Glomerular visceral epithelial cell (primary cell): ENCODE results near the gene SUMO4.

Experiments used
- DNase-seq: peaks from one replicate; pipeline ENCODE4 v3.0.0-alpha.2; 2016; ENCODE audit errors: extremely low spot score

The SUMO4 gene

GRCh38 chr6:149389509-149390297 lies 10.4 kb upstream of the SUMO4 start:
- no peak for DNase-seq

- no peak for DNase-seq
Measured at GRCh38 chr6:149392093-149392492, 8.0 kb upstream of the SUMO4 start.

- no peak for DNase-seq
Measured at GRCh38 chr6:149392535-149392934, 7.5 kb upstream of the SUMO4 start.

- no peak for DNase-seq
Measured at GRCh38 chr6:149393002-149393679, 6.9 kb upstream of the SUMO4 start.

GRCh38 chr6:149395185-149395584 lies 4.9 kb upstream of the SUMO4 start:
- no peak for DNase-seq

GRCh38 chr6:149397384-149397783 lies 2.7 kb upstream of the SUMO4 start:
- no peak for DNase-seq

GRCh38 chr6:149403534-149403933 lies 3.5 kb downstream of the SUMO4 start:
- DNase-seq, result no peak

- DNase-seq, result no peak
Measured at GRCh38 chr6:149405823-149406765, 6.0 kb downstream of the SUMO4 start.

- no peak for DNase-seq
Measured at GRCh38 chr6:149409617-149410016, 9.6 kb downstream of the SUMO4 start.

GRCh38 chr6:149410557-149410956 lies 10.5 kb downstream of the SUMO4 start:
- no peak for DNase-seq

- DNase-seq, result no peak
Measured at GRCh38 chr6:149414009-149414408, 13.9 kb downstream of the SUMO4 start.

GRCh38 chr6:149414821-149415220 lies 14.8 kb downstream of the SUMO4 start:
- no peak for DNase-seq

- DNase-seq, result no peak
Measured at GRCh38 chr6:149419696-149420404, 19.8 kb downstream of the SUMO4 start.

GRCh38 chr6:149421132-149421531 lies 21.1 kb downstream of the SUMO4 start:
- DNase-seq, result no peak

- no peak for DNase-seq
Measured at GRCh38 chr6:149422581-149422980, 22.5 kb downstream of the SUMO4 start.

GRCh38 chr6:149423964-149424440 lies 23.9 kb downstream of the SUMO4 start:
- no peak for DNase-seq

- DNase-seq, result no peak
Measured at GRCh38 chr6:149425224-149425623, 25.2 kb downstream of the SUMO4 start.

GRCh38 chr6:149425754-149426153 lies 25.7 kb downstream of the SUMO4 start:
- no peak for DNase-seq

GRCh38 chr6:149428606-149429005 lies 28.5 kb downstream of the SUMO4 start:
- no peak for DNase-seq

GRCh38 chr6:149429427-149430360 lies 29.6 kb downstream of the SUMO4 start:
- DNase-seq, result no peak
